Stimulated activated CD4-positive, alpha-beta T cell treated with anti-CD3 and anti-CD28 coated beads, Interleukin-1b, Interleukin-23, amount 100 ng/mL, for 1 hour (primary cell): ENCODE data around the gene ALOX12.
"Not testable (repeated sequence)": the region's sequence is repeated elsewhere in the genome, so short reads cannot be mapped to it uniquely, and the experiment has no call there.

ENCODE experiments used
- DNase-seq, 2 donors: peaks; one replicate each; pipeline ENCODE4 v3.0.0-alpha.2; 2020; ENCODE audit warnings: low read depth in 2 of 2

The ALOX12 gene

GRCh38 chr17:7045492-7046126 lies 49.8 kb downstream of the ALOX12 start:
- no peak for DNase-seq

- no peak for DNase-seq
These were observed 50.4 kb downstream of the ALOX12 start for GRCh38 chr17:7046127-7046724.

GRCh38 chr17:7046725-7047397 lies 51.0 kb downstream of the ALOX12 start:
- DNase-seq = peak in 1 of 2 donors; percentile 50

GRCh38 chr17:7047566-7047965 lies 51.7 kb downstream of the ALOX12 start:
- DNase-seq = no peak

GRCh38 chr17:7048968-7049367 lies 53.1 kb downstream of the ALOX12 start:
- DNase-seq = no peak

- DNase-seq = not testable (repeated sequence)
These were observed 54.7 kb downstream of the ALOX12 start for GRCh38 chr17:7050583-7050982.

- DNase-seq = no peak
These were observed 60.5 kb downstream of the ALOX12 start for GRCh38 chr17:7056386-7056785.

GRCh38 chr17:7058831-7059447 lies 63.1 kb downstream of the ALOX12 start:
- DNase-seq = no peak
